GM06990 (cell line): ENCODE data around the gene FTL.

Source experiments
- DNase-seq: peaks from one replicate; pipeline ENCODE4 v3.0.0-alpha.2; 2011; ENCODE audit not compliant: insufficient read length; ENCODE audit errors: extremely low read depth
- H3K27me3 ChIP-seq: replicated peaks from 2 replicates; pipeline ENCODE4 v1.6.0; 2011; ENCODE audit warnings: low read length; ENCODE audit not compliant: control insufficient read depth, insufficient read depth
- H3K36me3 ChIP-seq: 2 replicates; pipeline ENCODE4 v1.5.1; 2011; ENCODE audit warnings: low read length; ENCODE audit not compliant: control insufficient read depth, insufficient read depth
- H3K4me3 ChIP-seq: replicated peaks from 2 replicates; pipeline ENCODE4 v1.5.1; 2011; ENCODE audit warnings: low read depth, mild to moderate bottlenecking, control low read depth, low read length
- CTCF ChIP-seq: IDR thresholded peaks from 2 replicates; pipeline ENCODE4 v1.5.1; 2011; ENCODE audit warnings: low read length, control low read depth, mild to moderate bottlenecking, inconsistent platforms; ENCODE audit not compliant: insufficient read depth, poor library complexity, severe bottlenecking

FTL gene

GRCh38 chr19:48950159-48950558 is 14.9 kb upstream of the FTL start:
- Histone ChIP-seq H3K4me3 (no peak overlapping the region), H3K36me3 (no peaks in the 10 kb centered on the region), H3K27me3 (no peaks in the 10 kb centered on the region)
- DNase-seq: no peak
- TF ChIP-seq CTCF: no peak

- H3K27me3 ChIP-seq: no peaks in the 10 kb centered on the region
- TF ChIP-seq CTCF: no peak
- no peak for DNase-seq
- no peak overlapping the region for H3K4me3 ChIP-seq
- peaks cover under 1% of the 10 kb centered on the region for H3K36me3 ChIP-seq
Measured at GRCh38 chr19:48950830-48951519, 14.1 kb upstream of the FTL start.

- Histone ChIP-seq H3K27me3 (no peaks in the 10 kb centered on the region), H3K4me3 (no peak overlapping the region), H3K36me3 (peaks cover 10% of the 10 kb centered on the region)
- no peak for DNase-seq
- TF ChIP-seq CTCF: no peak
Measured at GRCh38 chr19:48953141-48953540, 12.0 kb upstream of the FTL start.

- no peak for TF ChIP-seq CTCF
- H3K4me3 ChIP-seq: peak overlapping the region; percentile 44
- no peak for DNase-seq
- peaks cover 10% of the 10 kb centered on the region for H3K36me3 ChIP-seq
- H3K27me3 ChIP-seq: no peaks in the 10 kb centered on the region
Measured at GRCh38 chr19:48953990-48954594, 11.0 kb upstream of the FTL start.

GRCh38 chr19:48954595-48955307 is 10.4 kb upstream of the FTL start, which contains the start of gene BAX:
BAX (plus strand) TSS chr19:48954875; CDS start chr19:48954929, 54 bp downstream.
- peak; percentile 24 for TF ChIP-seq CTCF
- peak; percentile 99 for DNase-seq
- Histone ChIP-seq H3K36me3 (peaks cover 10% of the 10 kb centered on the region), H3K27me3 (no peaks in the 10 kb centered on the region), H3K4me3 (peak within 1 kb of the TSS; percentile 90)
